GM12872 (cell line): Measurements from ENCODE around the gene BCR.

Experiments used
- CTCF ChIP-seq: IDR thresholded peaks from 3 replicates; pipeline ENCODE4 v1.5.1; 2011; ENCODE audit warnings: low read depth, mild to moderate bottlenecking, low read length, moderate library complexity; ENCODE audit not compliant: insufficient read depth

Gene BCR

GRCh38 chr22:23306926-23307325 is 126.6 kb downstream of the BCR start:
- TF ChIP-seq CTCF = no peak

- TF ChIP-seq CTCF = no peak
Observed at GRCh38 chr22:23313791-23314567, 133.7 kb downstream of the BCR start.

- peak; percentile 65 for TF ChIP-seq CTCF
Observed at GRCh38 chr22:23315341-23315917, 135.1 kb downstream of the BCR start.

GRCh38 chr22:23325183-23325582 is 144.9 kb downstream of the BCR start:
- TF ChIP-seq CTCF = no peak

- no peak for TF ChIP-seq CTCF
Observed at GRCh38 chr22:23351321-23351720, 171.0 kb downstream of the BCR start.

GRCh38 chr22:23353004-23353403 is 172.7 kb downstream of the BCR start:
- TF ChIP-seq CTCF = no peak

- no peak for TF ChIP-seq CTCF
Observed at GRCh38 chr22:23353696-23354095, 173.4 kb downstream of the BCR start.
